Prostate gland (tissue), 2 donors: ENCODE measurements around the gene ZSCAN9. TPM values are rescaled to one million over a fixed set of nuclear protein-coding genes. Genes with fewer than 3 reads are reported as not detected.

ENCODE experiments used
- DNase-seq: peaks from one replicate; pipeline ENCODE4 v3.0.0-alpha.2; 2019; ENCODE audit warnings: low spot score
- H3K27ac ChIP-seq, 2 donors: fragments of 200-600 bp; sonication (generic); 2 replicates each; pipeline ENCODE4 v1.5.1; 2017 to 2019
- H3K27me3 ChIP-seq: fragments of 200-600 bp; sonication (generic); replicated peaks from 2 replicates; pipeline ENCODE4 v1.5.1; 2019; ENCODE audit not compliant: insufficient read depth
- H3K36me3 ChIP-seq, 2 donors: fragments of 200-600 bp; sonication (generic); 1 replicate in 1 of 2; 2 replicates in 1 of 2; pipeline versions ENCODE4 v1.5.1 to v1.8.1; 2017 to 2019
- H3K4me1 ChIP-seq: fragments of 200-600 bp; sonication (generic); replicated peaks from 2 replicates; pipeline ENCODE4 v1.5.1; 2019
- H3K4me3 ChIP-seq, 2 donors: fragments of 200-600 bp; sonication (generic); 2 replicates each; pipeline ENCODE4 v1.5.1; 2017 to 2019
- H3K9me3 ChIP-seq: fragments of 200-600 bp; sonication (generic); 2 replicates; pipeline ENCODE4 v1.5.1; 2017
- POLR2A ChIP-seq: fragments of 450-650 bp; IDR thresholded peaks from one replicate; pipeline ENCODE4 v1.6.1; 2016; ENCODE audit warnings: antibody characterized with exemption, mild to moderate bottlenecking
- POLR2AphosphoS5 ChIP-seq: sonication (generic); formaldehyde crosslinking; IDR thresholded peaks from one replicate; pipeline ENCODE4 v1.6.1; 2017; ENCODE audit warnings: antibody characterized with exemption
- WGBS: methylation state at CpG from one replicate; pipeline ENCODE4 v1.1.5; 2018; 5-methylcytosine and 5-hydroxymethylcytosine counted together
- intact Hi-C: fragments of 100-400 bp; cut with DNase I; formaldehyde crosslinking; loops from one replicate; pipeline ENCODE4 v1.14.2; 2022
- total RNA-seq, 2 donors: library from RNA; depleted of rRNA; stranded (reverse); fragments of >200 nt; gene quantifications; one replicate each; pipeline ENCODE4 v1.1.0, GENCODE V29; 2016
- TF ChIP-seq, protein P1 (sequence below), 4 experiments: fragments of 200-600 bp in 2 of 4; fragments of 450-650 bp in 2 of 4; sonication (generic) in 2 of 4; IDR thresholded peaks; 1 replicate in 3 of 4; 2 replicates in 1 of 4; pipeline ENCODE4 v1.5.1; 2016 to 2019; ENCODE audit warnings: antibody characterized with exemption in 4 of 4, mild to moderate bottlenecking in 2 of 4, moderate library complexity in 2 of 4

ZSCAN9 gene
- total RNA-seq, 2 donors from 2014 or later: 16.7 to 17.3 TPM

- DNase-seq: peak; percentile 65
- TF ChIP-seq POLR2A: peak; percentile 31
- TF ChIP-seq, protein P1, sequence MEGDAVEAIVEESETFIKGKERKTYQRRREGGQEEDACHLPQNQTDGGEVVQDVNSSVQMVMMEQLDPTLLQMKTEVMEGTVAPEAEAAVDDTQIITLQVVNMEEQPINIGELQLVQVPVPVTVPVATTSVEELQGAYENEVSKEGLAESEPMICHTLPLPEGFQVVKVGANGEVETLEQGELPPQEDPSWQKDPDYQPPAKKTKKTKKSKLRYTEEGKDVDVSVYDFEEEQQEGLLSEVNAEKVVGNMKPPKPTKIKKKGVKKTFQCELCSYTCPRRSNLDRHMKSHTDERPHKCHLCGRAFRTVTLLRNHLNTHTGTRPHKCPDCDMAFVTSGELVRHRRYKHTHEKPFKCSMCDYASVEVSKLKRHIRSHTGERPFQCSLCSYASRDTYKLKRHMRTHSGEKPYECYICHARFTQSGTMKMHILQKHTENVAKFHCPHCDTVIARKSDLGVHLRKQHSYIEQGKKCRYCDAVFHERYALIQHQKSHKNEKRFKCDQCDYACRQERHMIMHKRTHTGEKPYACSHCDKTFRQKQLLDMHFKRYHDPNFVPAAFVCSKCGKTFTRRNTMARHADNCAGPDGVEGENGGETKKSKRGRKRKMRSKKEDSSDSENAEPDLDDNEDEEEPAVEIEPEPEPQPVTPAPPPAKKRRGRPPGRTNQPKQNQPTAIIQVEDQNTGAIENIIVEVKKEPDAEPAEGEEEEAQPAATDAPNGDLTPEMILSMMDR (IDR thresholded peaks at IDR 0.05): no peak
- peak; percentile 66 for TF ChIP-seq POLR2AphosphoS5
- H3K9me3 ChIP-seq: no peaks in the 10 kb centered on the region
- H3K4me1 ChIP-seq: no peaks in the 10 kb centered on the region
- H3K27me3 ChIP-seq: no peaks in the 10 kb centered on the region
- under 1% methylated on average over 32 of the region's 32 CpGs for WGBS
- H3K36me3 ChIP-seq: no peaks in the 10 kb centered on the region
- peak within 1 kb of the TSS; percentile 53 to 54 for H3K4me3 ChIP-seq
- intact Hi-C loops: loop anchor here (5.0 kb wide), 1 partner anchor 70 kb away; the partner anchor contains the start of gene ZSCAN31
- H3K27ac ChIP-seq: peak within 1 kb of the TSS; percentile 73 to 80
Measured at GRCh38 chr6:28266962-28267694, 42.1 kb downstream of the ZSCAN9 start, which contains the start of gene ZSCAN26. TSS of gene ZSCAN26 (plus strand) at chr6:28267143. CDS start at chr6:28271920, 4,777 bp downstream.

DNA sequence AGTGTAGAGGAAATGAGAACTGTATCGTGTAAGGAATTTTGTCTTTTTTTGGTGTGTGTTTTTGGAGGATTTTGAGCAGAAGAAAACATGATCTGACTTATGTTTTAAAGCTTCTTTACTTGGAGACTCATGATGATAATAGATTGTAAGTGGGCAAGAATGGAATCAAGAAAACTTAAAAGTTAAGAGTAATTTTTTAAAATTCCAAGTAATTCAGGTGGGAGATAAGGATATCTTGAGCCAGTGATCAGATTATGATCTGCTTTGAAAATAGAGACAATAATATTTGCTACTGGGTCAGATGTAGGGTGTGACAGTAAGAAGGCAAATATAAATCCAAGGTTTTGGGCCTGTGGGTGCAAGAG is 42.6 kb downstream of the ZSCAN9 start:
- Histone ChIP-seq H3K27ac (peak overlapping the region in 1 of 2 donors; percentile 73), H3K36me3 (peaks cover 0 to 3% of the 10 kb centered on the region in 2 donors), H3K4me3 (peak overlapping the region; percentile 53 to 54), H3K4me1 (no peaks in the 10 kb centered on the region), H3K27me3 (no peaks in the 10 kb centered on the region), H3K9me3 (no peaks in the 10 kb centered on the region)
- 3% methylated on average over 1 of the region's 1 CpG for WGBS
- intact Hi-C loops: loop anchor here (5.0 kb wide), 1 partner anchor 70 kb away; the partner anchor contains the start of gene ZSCAN31
- no peak for DNase-seq
- TF ChIP-seq, protein P1 (IDR thresholded peaks at IDR 0.05): no peak
- TF ChIP-seq POLR2A: no peak
- no peak for TF ChIP-seq POLR2AphosphoS5

DNA sequence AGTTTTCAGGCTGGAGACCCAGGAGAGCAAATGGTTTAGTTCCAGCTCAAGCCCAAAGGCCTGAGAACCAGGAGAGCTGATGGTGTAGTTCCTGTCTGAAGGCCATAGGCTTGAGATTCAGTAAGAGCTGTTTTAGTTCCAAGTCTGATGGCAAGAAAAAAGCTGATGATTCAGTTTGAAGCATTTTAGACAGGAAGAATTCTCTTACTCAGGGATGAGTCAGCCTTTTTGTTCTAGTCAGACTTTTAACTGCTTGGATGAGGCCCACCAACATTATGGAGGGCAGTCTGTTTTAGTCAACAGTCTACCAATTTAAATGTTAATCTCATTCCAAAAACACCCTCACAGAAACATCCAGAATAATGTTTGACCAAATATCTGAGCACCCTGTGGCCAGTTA is 44.4 kb downstream of the ZSCAN9 start:
- H3K27me3 ChIP-seq: no peaks in the 10 kb centered on the region
- H3K4me1 ChIP-seq: no peaks in the 10 kb centered on the region
- H3K27ac ChIP-seq: no peak overlapping the region
- H3K9me3 ChIP-seq: no peaks in the 10 kb centered on the region
- H3K36me3 ChIP-seq: peaks cover 0 to 11% of the 10 kb centered on the region in 2 donors
- no peak for DNase-seq
- no peak for TF ChIP-seq POLR2A
- no peak overlapping the region for H3K4me3 ChIP-seq
- intact Hi-C loops: loop anchor here (5.0 kb wide), 1 partner anchor 68 kb away; the partner anchor contains the start of gene ZSCAN31

- TF ChIP-seq POLR2AphosphoS5 (no peak), POLR2A (no peak)
- TF ChIP-seq, protein P1 (IDR thresholded peaks at IDR 0.05): no peak
- Histone ChIP-seq H3K27me3 (no peaks in the 10 kb centered on the region), H3K9me3 (no peaks in the 10 kb centered on the region), H3K4me3 (no peak overlapping the region), H3K36me3 (peaks cover 0 to 11% of the 10 kb centered on the region in 2 donors), H3K4me1 (no peaks in the 10 kb centered on the region), H3K27ac (no peak overlapping the region)
- intact Hi-C loops: no loop called here
- DNase-seq: no peak
Measured at GRCh38 chr6:28274888-28275287, 49.8 kb downstream of the ZSCAN9 start.

GRCh38 chr6:28277746-28278145 is 52.7 kb downstream of the ZSCAN9 start:
- H3K36me3 ChIP-seq: peaks cover 0 to 8% of the 10 kb centered on the region in 2 donors
- no peak for DNase-seq
- intact Hi-C loops: no loop called here
- H3K27ac ChIP-seq: no peak overlapping the region
- no peaks in the 10 kb centered on the region for H3K27me3 ChIP-seq
- TF ChIP-seq POLR2AphosphoS5: no peak
- TF ChIP-seq, protein P1 (IDR thresholded peaks at IDR 0.05): no peak
- TF ChIP-seq POLR2A: no peak
- H3K9me3 ChIP-seq: no peaks in the 10 kb centered on the region
- no peak overlapping the region for H3K4me3 ChIP-seq
- H3K4me1 ChIP-seq: no peaks in the 10 kb centered on the region
- 75% methylated on average over 3 of the region's 3 CpGs for WGBS
